H1 (cell line): ENCODE measurements around the gene C1QTNF1. TPM values are rescaled to one million over a fixed set of nuclear protein-coding genes. Genes with fewer than 3 reads are reported as not detected.

Experiments used
- CTCF ChIA-PET: fragments of 300-600 bp; sonication (Branson Sonifier 250); formaldehyde crosslinking; loops from one replicate; lab custom pipeline; 2021; ENCODE audit not compliant: partially characterized antibody; lab: Charles Lee
- POLR2A ChIA-PET: fragments of 300-600 bp; sonication (Branson Sonifier 250); formaldehyde crosslinking; loops from one replicate; lab custom pipeline; 2021; ENCODE audit warnings: inconsistent platforms; ENCODE audit not compliant: partially characterized antibody; lab: Charles Lee
- DNase-seq, 2 experiments: peaks; one replicate each; pipeline versions ENCODE4 v3.0.0 to v3.0.0-alpha.2; 2010 to 2022; ENCODE audit warnings: low spot score in 2 of 2, low read depth in 1 of 2, mixed read lengths in 1 of 2
- FAIRE-seq: peaks from 2 replicates; lab custom pipeline; 2011; peaks lifted over from hg19 to GRCh38; lab: Jason Lieb, UNC
- H2AFZ ChIP-seq: 2 replicates; pipeline ENCODE4 v1.8.1; 2012; ENCODE audit warnings: low read length, inconsistent platforms
- H2AK5ac ChIP-seq: 2 replicates; pipeline ENCODE4 v1.6.1; 2013; ENCODE audit warnings: low read depth, low read length
- H2BK120ac ChIP-seq: replicated peaks from 2 replicates; pipeline ENCODE3; 2013; ENCODE audit warnings: low read depth, low read length, inconsistent platforms
- H2BK12ac ChIP-seq: 2 replicates; pipeline ENCODE4 v1.6.1; 2013; ENCODE audit warnings: low read depth, low read length
- H2BK15ac ChIP-seq: 2 replicates; pipeline ENCODE4 v1.6.1; 2013; ENCODE audit warnings: low read length
- H2BK20ac ChIP-seq: 2 replicates; pipeline ENCODE4 v1.6.1; 2013; ENCODE audit warnings: low read length
- H2BK5ac ChIP-seq: 2 replicates; pipeline ENCODE4 v1.6.1; 2013; ENCODE audit warnings: low read depth, low read length
- H3K14ac ChIP-seq: 2 replicates; pipeline ENCODE4 v1.6.1; 2013; ENCODE audit warnings: inconsistent platforms; ENCODE audit not compliant: insufficient read length
- H3K18ac ChIP-seq: 2 replicates; pipeline ENCODE4 v1.6.1; 2013; ENCODE audit warnings: low read length; ENCODE audit errors: extremely low read depth
- H3K23ac ChIP-seq: 2 replicates; pipeline ENCODE4 v1.6.1; 2013; ENCODE audit warnings: inconsistent platforms; ENCODE audit not compliant: insufficient read length
- H3K23me2 ChIP-seq: 2 replicates; pipeline ENCODE4 v1.6.1; 2013; ENCODE audit warnings: low read depth, low read length
- H3K27ac ChIP-seq: 2 replicates; pipeline ENCODE4 v1.6.1; 2011; ENCODE audit warnings: low read depth, low read length, inconsistent platforms
- H3K27me3 ChIP-seq, 4 experiments: replicated peaks in 1 of 4; 1 replicate in 1 of 4; 2 replicates in 3 of 4; pipeline versions ENCODE4 v1.6.1 to v1.8.1; 2011 to 2013; ENCODE audit warnings: low read length in 3 of 4, mild to moderate bottlenecking in 3 of 4, inconsistent platforms in 2 of 4, mixed read lengths in 2 of 4, moderate library complexity in 1 of 4; ENCODE audit not compliant: control insufficient read depth in 3 of 4, insufficient read depth in 3 of 4; ENCODE audit errors: extremely low read depth in 1 of 4
- H3K36me3 ChIP-seq, 4 experiments: 2 replicates each; pipeline versions ENCODE4 v1.6.1 to v1.8.1; 2011 to 2013; ENCODE audit warnings: mild to moderate bottlenecking in 4 of 4, low read length in 3 of 4, moderate library complexity in 2 of 4, control low read depth in 1 of 4, inconsistent platforms in 1 of 4; ENCODE audit not compliant: insufficient read depth in 4 of 4, control insufficient read depth in 2 of 4
- H3K4ac ChIP-seq: replicated peaks from 2 replicates; pipeline ENCODE3; 2013; ENCODE audit warnings: low read length, low read depth, mixed read lengths, inconsistent platforms; ENCODE audit not compliant: insufficient read length
- H3K4me1 ChIP-seq, 4 experiments: replicated peaks in 1 of 4; 1 replicate in 1 of 4; 2 replicates in 3 of 4; pipeline versions ENCODE4 v1.6.1 to v1.8.1; 2011 to 2013; ENCODE audit warnings: low read length in 3 of 4, inconsistent platforms in 2 of 4, mixed read lengths in 1 of 4; ENCODE audit not compliant: insufficient read depth in 4 of 4, control insufficient read depth in 3 of 4
- H3K4me2 ChIP-seq, 2 experiments: 2 replicates each; pipeline versions ENCODE4 v1.6.1 to v1.8.1; 2011 to 2013; ENCODE audit warnings: low read depth in 2 of 2, low read length in 2 of 2, control low read depth in 1 of 2, inconsistent platforms in 1 of 2, mild to moderate bottlenecking in 1 of 2; ENCODE audit not compliant: insufficient read depth in 1 of 2
- H3K4me3 ChIP-seq, 4 experiments: fragments of 200-600, 300-600 bp in 1 of 4; sonication (generic), shearing (Covaris generic), sonication (Bioruptor Twin) in 1 of 4; 2 replicates each; pipeline versions ENCODE4 v1.5.1 to v1.8.1; 2011 to 2016; ENCODE audit warnings: low read length in 4 of 4, low read depth in 3 of 4, control low read depth in 2 of 4, inconsistent platforms in 2 of 4, mild to moderate bottlenecking in 2 of 4, mixed read lengths in 1 of 4, moderate library complexity in 1 of 4; ENCODE audit not compliant: insufficient read depth in 2 of 4; ENCODE audit errors: extremely low read depth in 1 of 4
- H3K56ac ChIP-seq: replicated peaks from 2 replicates; pipeline ENCODE3; 2013; ENCODE audit warnings: low read depth, mild to moderate bottlenecking, mixed read lengths, low read length, inconsistent platforms; ENCODE audit not compliant: insufficient read length
- H3K79me1 ChIP-seq: 2 replicates; pipeline ENCODE4 v1.6.1; 2013; ENCODE audit warnings: low read depth, low read length, control low read depth
- H3K79me2 ChIP-seq, 2 experiments: 2 replicates each; pipeline versions ENCODE4 v1.6.1 to v1.8.1; 2012 to 2013; ENCODE audit warnings: low read length in 2 of 2, mild to moderate bottlenecking in 2 of 2, inconsistent platforms in 1 of 2; ENCODE audit not compliant: insufficient read depth in 2 of 2, control insufficient read depth in 1 of 2
- H3K9ac ChIP-seq, 4 experiments: replicated peaks in 1 of 4; 1 replicate in 1 of 4; 2 replicates in 3 of 4; pipeline versions ENCODE4 v1.6.1 to v1.8.1; 2011 to 2013; ENCODE audit warnings: low read depth in 3 of 4, low read length in 3 of 4, control low read depth in 2 of 4, mild to moderate bottlenecking in 2 of 4, moderate library complexity in 2 of 4, inconsistent platforms in 1 of 4; ENCODE audit errors: extremely low read depth in 1 of 4
- H3K9me3 ChIP-seq, 2 experiments: 2 replicates each; pipeline versions ENCODE4 v1.6.1 to v1.8.1; 2012 to 2013; ENCODE audit warnings: mild to moderate bottlenecking in 2 of 2, moderate library complexity in 2 of 2, control low read depth in 1 of 2, inconsistent platforms in 1 of 2, low read depth in 1 of 2, low read length in 1 of 2, mixed read lengths in 1 of 2; ENCODE audit not compliant: insufficient read depth in 2 of 2
- H4K20me1 ChIP-seq, 2 experiments: replicated peaks in 1 of 2; 2 replicates each; pipeline versions ENCODE3 to v1.8.1; 2011 to 2013; ENCODE audit warnings: inconsistent platforms in 2 of 2, low read length in 2 of 2, mild to moderate bottlenecking in 1 of 2; ENCODE audit not compliant: insufficient read depth in 2 of 2, control insufficient read depth in 1 of 2
- H4K5ac ChIP-seq: 2 replicates; pipeline ENCODE4 v1.6.1; 2013; ENCODE audit warnings: low read length, low read depth, mixed read lengths, inconsistent platforms; ENCODE audit not compliant: insufficient read length
- H4K8ac ChIP-seq: 2 replicates; pipeline ENCODE4 v1.8.0; 2013; ENCODE audit warnings: mild to moderate bottlenecking, moderate library complexity, low read length, inconsistent platforms; ENCODE audit not compliant: insufficient read depth; ENCODE audit errors: extremely low read depth
- H4K91ac ChIP-seq: replicated peaks from 2 replicates; pipeline ENCODE3; 2013; ENCODE audit warnings: low read length, mixed read lengths, inconsistent platforms; ENCODE audit not compliant: insufficient read length
- CEBPB ChIP-seq: IDR thresholded peaks from 2 replicates; pipeline ENCODE4 v1.6.1; 2012; ENCODE audit warnings: low read depth, low read length
- CREB1 ChIP-seq: IDR thresholded peaks from 2 replicates; pipeline ENCODE4 v1.6.1; 2012; ENCODE audit warnings: inconsistent platforms
- CTBP2 ChIP-seq: IDR thresholded peaks from 2 replicates; pipeline ENCODE4 v1.7.0; 2011; ENCODE audit warnings: borderline replicate concordance, mild to moderate bottlenecking, moderate library complexity, mixed read lengths, low read length; ENCODE audit not compliant: insufficient read depth, insufficient read length
- FOSL1 ChIP-seq: IDR thresholded peaks from 2 replicates; pipeline ENCODE4 v1.6.1; 2011; ENCODE audit warnings: mild to moderate bottlenecking, low read depth, low read length, moderate library complexity; ENCODE audit not compliant: insufficient read depth
- JUN ChIP-seq: IDR thresholded peaks from 2 replicates; pipeline ENCODE4 v1.6.1; 2011; ENCODE audit warnings: low read depth, mild to moderate bottlenecking, improper control_type of control experiment, low read length
- PHF8 ChIP-seq: fragments of 200-600 bp; sonication (generic); conservative IDR thresholded peaks from 2 replicates; pipeline ENCODE4 v1.7.1; 2012; ENCODE audit warnings: low read depth, mild to moderate bottlenecking, inconsistent platforms, low read length, moderate library complexity
- WGBS, 2 experiments: shearing (Covaris generic) in 1 of 2; methylation state at CpG; one replicate each; pipeline versions ENCODE4 v1.1.6 to v1.1.7; 2013 to 2015; ENCODE audit warnings: low lambda C conversion rate in 2 of 2, mixed read lengths in 2 of 2, inconsistent platforms in 1 of 2, low coverage in 1 of 2, missing lambda C conversion rate in 1 of 2; ENCODE audit not compliant: insufficient replicate concordance in 2 of 2, insufficient coverage in 1 of 2, insufficient read length in 1 of 2; ENCODE audit errors: extremely low coverage in 1 of 2, missing lambda C conversion rate in 1 of 2; 5-methylcytosine and 5-hydroxymethylcytosine counted together
- polyA plus RNA-seq, 7 experiments: library from polyadenylated mRNA; depleted of rRNA in 3 of 7; stranded (reverse) in 5 of 7; unstranded in 2 of 7; fragments of >200 nt in 5 of 7; fragments of 200-250 nt in 2 of 7; gene quantifications; 1 replicate in 5 of 7; 2 replicates in 1 of 7; 4 replicates in 1 of 7; pipeline versions ENCODE4 v1.2.1 to v1.2.3, GENCODE V29; 2011 to 2013; ENCODE audit warnings: missing spikeins in 2 of 7, mixed read lengths in 2 of 7
- total RNA-seq: library from RNA; stranded (reverse); fragmentation: NEBNext Ultra II Directional; extraction: Animal tissue kit (Norgen Biotek cat#: 25700); gene quantifications from 2 replicates; pipeline ENCODE4 v1.2.1, GENCODE V29; 2021

Gene C1QTNF1
- total and polyA plus RNA-seq, 2 of the 8 experiments (the other 6 are each of a cell fraction or from before 2014, with no cell fraction given), result 1.5 to 2.5 TPM

- Histone ChIP-seq H3K23me2 (peaks cover 7% of the 10 kb centered on the region), H3K36me3 (no peaks in the 10 kb centered on the region), H3K27ac (no peak overlapping the region), H4K5ac (no peak overlapping the region), H3K79me2 (peaks cover 0 to 5% of the 10 kb centered on the region in 2 experiments; a peak in 1 of 4 replicates), H3K4me1 (peaks cover 0 to 10% (median 7%) of the 10 kb centered on the region in 4 experiments; a peak in 6 of 7 replicates), H3K56ac (no peak overlapping the region), H2BK120ac (no peak overlapping the region), H3K4ac (no peak overlapping the region), H2AK5ac (no peak overlapping the region), H2BK20ac (no peak overlapping the region), H3K4me3 (no peak overlapping the region), H3K4me2 (peak overlapping the region in 1 of 2 experiments; percentile 62; a peak in 1 of 4 replicates), H4K20me1 (peaks cover 32 to 40% of the 10 kb centered on the region in 2 experiments), H3K9ac (no peak overlapping the region), H3K18ac (no peak overlapping the region), H2BK12ac (no peak overlapping the region), H3K14ac (no peak overlapping the region), H2BK5ac (no peak overlapping the region), H2AFZ (no peak overlapping the region), H4K8ac (no peak overlapping the region), H2BK15ac (no peak overlapping the region), H3K79me1 (peaks cover 19% of the 10 kb centered on the region), H4K91ac (no peak overlapping the region), H3K23ac (no peak overlapping the region), H3K27me3 (peaks cover 22 to 54% (median 52%) of the 10 kb centered on the region in 4 experiments), H3K9me3 (peaks cover 2 to 3% of the 10 kb centered on the region in 2 experiments; a peak in 2 of 4 replicates)
- FAIRE-seq (no peak), DNase-seq (no peak)
- POLR2A ChIA-PET, result no interaction called here
- CTCF ChIA-PET, result interaction anchor here (1.0 to 1.6 kb wide), 3 partner anchors 35 to 38 kb away, joined by 3 to 6 read pairs (median 4); no protein-coding TSS in a partner anchor
- TF ChIP-seq CREB1 (no peak), PHF8 (no peak), JUN (no peak), CTBP2 (no peak), FOSL1 (no peak), CEBPB (no peak)
- 88% methylated on average over 21 of the region's 21 CpGs; no CpG with 5 or more reads in 1 of the 2 experiments for WGBS, 2 experiments
Measured at GRCh38 chr17:79007504-79008381, 16.2 kb upstream of the C1QTNF1 start.
